ENCODE measurements around the gene GRID2.

The GRID2 gene

GRCh38 chr4:93513851-93514250 lies 1210.1 kb downstream of the GRID2 start:
- DNase-seq (ENCODE audit: low read depth) = no peak

GRCh38 chr4:93515208-93515607 lies 1211.4 kb downstream of the GRID2 start:
- no peak for DNase-seq (ENCODE audit: low read depth)

DNA sequence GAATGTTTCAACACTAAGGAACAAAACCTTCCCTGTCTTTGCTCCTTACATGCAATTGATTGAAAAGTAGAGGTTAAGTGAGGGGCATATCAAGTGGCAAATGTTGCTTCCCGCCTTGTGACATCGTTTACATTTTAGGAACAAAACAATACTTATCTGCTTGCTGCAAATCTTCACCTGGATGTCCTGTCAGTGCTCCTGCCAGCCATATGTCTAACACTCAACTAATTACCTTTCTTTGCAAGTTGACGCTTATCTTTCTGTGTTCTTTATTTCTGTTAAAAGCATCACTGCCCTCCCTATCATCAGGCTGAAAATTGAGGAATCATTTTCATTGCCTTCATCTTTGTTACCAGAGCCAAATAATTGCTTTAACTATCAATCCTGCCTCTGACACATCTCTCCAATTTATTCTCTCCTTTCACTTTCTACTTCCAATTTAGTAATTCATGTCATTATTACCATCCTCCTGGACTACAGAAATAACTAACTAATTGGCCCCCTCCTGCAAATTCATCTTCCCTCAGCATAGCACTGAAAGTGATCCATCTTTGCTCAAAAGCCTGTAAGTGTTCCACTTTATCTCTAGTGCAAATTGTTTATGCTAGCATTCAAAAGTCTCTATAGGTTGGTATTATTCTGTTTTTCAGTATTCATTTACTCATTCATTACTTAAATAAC lies 1226.1 kb downstream of the GRID2 start:
- DNase-seq (ENCODE audit: low read depth) = no peak

DNA sequence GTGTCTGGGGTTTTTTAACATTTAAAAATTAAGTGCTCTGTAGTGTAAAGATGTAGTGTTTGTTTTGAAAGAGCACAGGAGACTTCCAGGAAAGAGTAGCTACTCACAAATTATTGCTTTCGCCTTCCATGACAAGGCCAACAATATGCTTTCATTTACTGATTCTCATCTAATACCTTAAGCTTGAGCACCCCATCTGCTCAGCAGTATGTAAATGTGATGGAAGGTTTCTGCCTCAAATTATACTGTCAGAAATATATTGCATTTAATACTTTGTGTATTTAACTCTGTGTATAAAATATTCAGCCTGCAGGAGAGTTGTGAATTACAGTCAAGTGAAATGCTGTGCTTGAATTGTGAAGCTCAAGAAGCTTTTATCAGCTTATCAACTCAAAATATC lies 1228.5 kb downstream of the GRID2 start:
- no peak for DNase-seq (ENCODE audit: low read depth)

DNA sequence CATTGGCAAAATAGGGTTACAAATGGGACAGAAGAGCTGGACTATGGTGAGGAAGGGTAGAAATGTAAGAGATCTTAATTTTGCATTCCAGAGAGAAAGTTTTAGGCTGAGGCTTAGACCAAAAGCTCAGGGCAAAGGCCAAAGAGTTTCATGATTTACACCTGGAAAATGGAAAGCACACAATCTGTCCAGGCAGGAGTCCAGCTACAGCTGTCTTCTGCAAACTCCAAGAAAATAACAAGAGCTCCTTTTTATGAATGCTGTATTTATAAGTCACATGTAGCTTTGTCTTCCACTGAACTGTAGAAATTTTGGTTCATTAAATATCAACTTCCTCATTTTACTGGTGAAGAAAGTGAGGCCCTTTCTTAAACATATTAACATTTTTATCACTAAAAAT lies 1236.8 kb downstream of the GRID2 start:
- no peak for DNase-seq (ENCODE audit: low read depth)

DNA sequence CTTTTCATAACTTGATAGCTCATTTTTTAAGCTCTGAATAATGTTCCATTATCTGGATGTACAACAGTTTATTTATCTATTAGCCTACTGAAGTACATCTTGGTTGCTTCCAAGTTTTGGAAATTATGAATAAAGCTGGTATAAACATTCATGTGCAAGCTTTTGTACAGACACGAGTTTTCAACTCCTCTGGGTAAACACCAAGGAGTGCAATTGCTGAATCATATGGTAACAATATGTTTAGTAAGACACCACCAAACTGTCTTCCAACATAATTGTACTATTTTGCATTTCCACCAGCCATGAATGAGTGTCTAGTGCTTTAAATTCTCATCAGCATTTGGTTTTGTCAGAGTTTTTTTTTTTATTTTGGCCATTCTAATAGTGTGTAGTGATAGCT lies 1258.1 kb downstream of the GRID2 start:
- no peak for DNase-seq (ENCODE audit: low read depth)

DNA sequence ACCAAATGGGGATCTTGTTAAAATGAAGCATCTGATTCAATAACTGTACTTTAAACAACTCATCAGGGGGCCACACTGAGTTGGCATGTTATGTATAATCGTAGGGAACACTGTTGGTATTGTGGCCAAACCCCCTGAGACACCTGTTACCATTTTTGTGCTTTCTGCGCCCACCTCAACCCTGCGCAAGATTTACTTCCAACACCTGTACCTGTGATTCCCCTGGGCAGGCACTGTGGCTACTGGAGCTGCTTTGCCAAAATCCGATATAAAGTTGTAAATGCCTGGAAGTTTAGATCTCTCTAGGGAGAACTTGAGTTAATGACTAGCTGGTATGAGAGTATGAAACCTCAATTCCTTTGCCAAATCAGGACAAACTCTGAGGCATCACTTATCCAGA lies 1265.0 kb downstream of the GRID2 start:
- DNase-seq (ENCODE audit: low read depth) = no peak

DNA sequence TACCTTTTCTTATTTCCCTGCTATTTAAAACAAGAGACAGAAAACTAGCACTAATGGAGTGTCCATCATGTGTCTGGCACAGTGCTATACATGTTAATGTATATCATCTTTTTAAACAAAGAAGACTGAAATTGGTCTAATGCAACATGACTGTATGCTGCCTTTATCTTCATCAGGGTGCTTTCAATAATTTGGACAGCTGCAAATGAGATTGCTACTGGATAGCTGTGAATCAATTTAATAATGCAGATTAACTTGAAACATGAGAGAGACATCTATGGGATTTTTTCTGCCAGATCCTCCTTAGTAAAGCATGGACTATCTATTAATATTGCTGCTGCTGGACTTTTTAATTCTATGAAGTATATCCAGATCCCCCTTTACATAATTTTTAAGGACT lies 1269.5 kb downstream of the GRID2 start:
- DNase-seq (ENCODE audit: low read depth) = no peak

GRCh38 chr4:93578942-93579341 lies 1275.2 kb downstream of the GRID2 start:
- no peak for DNase-seq (ENCODE audit: low read depth)

- no peak for DNase-seq (ENCODE audit: low read depth)
These were observed 1301.4 kb downstream of the GRID2 start for GRCh38 chr4:93605163-93605562.

DNA sequence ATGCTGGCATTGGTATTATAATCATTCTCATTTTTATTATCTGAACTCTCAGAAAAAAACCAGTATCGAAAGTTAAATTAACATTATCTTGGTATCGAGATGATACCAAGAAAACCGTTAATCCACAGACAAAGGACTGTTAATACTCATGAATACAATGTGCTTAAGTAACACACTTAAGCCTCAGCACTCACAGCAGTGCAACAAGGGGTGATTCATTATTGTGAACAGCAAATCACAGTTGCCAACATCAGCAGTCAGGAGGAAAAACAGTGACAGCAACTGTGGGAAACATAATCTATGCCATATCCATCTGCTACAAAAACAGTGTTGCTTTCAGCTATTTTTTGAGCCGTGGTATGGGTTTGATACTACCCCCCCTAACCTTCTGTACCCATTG lies 1313.8 kb downstream of the GRID2 start:
- DNase-seq (ENCODE audit: low read depth) = no peak

GRCh38 chr4:93633721-93634120 lies 1330.0 kb downstream of the GRID2 start:
- DNase-seq (ENCODE audit: low read depth) = no peak

GRCh38 chr4:93635943-93636342 lies 1332.2 kb downstream of the GRID2 start:
- DNase-seq (ENCODE audit: low read depth) = no peak

DNA sequence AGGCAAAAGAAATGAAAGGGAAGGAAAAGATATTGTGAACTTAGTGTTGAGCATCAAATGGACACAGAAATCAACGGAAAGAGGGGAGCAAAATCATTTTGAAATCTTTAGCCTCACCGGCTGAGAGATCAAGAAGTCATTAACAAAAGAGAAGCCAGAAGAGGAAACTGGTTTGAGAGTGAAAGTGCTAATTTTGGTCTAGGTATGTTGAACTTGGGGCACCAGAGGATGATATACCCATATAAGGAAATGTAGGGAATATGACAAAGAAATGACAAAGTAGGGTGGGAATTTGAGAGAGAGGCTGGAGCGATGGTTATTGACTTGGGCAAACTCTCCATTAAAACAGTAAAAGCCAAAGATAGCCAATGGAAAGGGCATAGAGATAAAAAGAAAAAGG lies 1341.4 kb downstream of the GRID2 start:
- no peak for DNase-seq (ENCODE audit: low read depth)

DNA sequence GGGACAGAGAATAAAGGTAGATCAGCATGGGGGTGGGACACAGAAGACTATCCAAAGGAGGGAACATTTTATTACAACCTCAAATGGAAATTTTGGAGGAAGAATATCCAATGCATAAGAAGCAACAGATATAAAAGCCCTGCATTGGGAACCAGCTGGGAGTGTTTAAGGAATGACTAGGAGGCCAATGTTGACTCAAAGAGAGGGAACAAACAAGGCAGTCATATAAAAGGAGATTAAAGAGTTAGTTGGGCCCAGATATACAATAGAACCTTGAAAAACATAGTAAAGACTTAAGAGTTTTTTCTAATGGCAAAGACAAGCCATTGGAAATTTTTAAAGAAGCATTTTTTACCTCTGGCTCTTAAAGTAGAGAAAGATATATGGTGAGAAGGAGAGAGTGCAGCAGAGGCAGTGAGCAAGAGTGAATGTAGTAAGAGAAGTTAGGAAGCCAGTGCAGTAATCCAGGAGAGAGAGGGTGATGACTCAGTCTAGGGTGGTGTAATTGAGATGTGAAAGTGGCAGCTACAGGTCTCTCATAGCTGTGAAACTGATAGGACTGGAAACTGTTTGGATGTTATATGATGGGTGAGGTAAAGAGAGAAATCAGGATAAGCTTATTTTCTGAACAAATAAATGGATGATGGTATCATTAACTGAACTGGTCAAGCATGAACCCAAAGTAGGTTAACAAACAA lies 1342.6 kb downstream of the GRID2 start:
- peak; percentile 16 for DNase-seq (ENCODE audit: low read depth)

DNA sequence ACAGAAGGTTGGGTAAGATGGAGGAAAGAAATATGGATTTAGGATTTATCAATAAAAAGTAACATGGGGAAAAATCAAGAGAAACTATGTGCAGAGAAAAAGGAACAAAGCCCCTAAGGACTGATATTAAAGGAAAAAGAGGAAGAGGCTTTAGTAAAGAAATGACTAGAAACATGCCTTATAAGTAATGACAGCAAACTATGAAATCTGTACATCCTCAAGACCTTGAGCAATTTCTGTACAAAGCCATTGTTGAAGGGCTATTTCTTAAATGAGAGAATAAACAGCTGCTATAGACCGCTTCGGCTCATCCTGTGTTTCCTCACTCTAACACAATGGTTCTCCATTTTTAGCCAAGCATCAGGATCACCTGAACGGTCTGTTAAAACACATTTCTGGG lies 1344.5 kb downstream of the GRID2 start:
- no peak for DNase-seq (ENCODE audit: low read depth)

GRCh38 chr4:93649828-93650227 lies 1346.1 kb downstream of the GRID2 start:
- no peak for DNase-seq (ENCODE audit: low read depth)

DNA sequence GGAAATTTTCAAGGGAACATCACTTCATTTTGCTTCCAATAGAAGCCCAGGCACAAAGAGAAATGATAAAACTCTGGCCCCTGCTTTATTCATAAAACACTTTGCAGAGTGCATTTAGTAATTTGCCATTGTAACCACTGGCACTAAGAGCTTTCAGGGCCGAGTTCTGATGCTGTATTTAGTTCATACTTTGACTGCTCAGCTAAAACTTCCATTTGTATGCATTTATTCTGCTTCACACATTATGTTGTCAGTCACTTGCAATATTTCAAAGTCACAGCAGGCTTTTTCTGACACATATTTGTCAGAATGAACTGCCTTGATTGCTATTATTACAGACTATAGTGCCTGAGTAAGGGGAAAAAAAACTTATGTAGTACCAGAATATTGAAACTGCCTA lies 1350.4 kb downstream of the GRID2 start:
- no peak for DNase-seq (ENCODE audit: low read depth)

- no peak for DNase-seq (ENCODE audit: low read depth)
These were observed 1353.8 kb downstream of the GRID2 start for GRCh38 chr4:93657527-93657926.

GRCh38 chr4:93658443-93658842 lies 1354.7 kb downstream of the GRID2 start:
- DNase-seq (ENCODE audit: low read depth) = no peak

GRCh38 chr4:93659629-93660028 lies 1355.9 kb downstream of the GRID2 start:
- peak; percentile 1 for DNase-seq (ENCODE audit: low read depth)

DNA sequence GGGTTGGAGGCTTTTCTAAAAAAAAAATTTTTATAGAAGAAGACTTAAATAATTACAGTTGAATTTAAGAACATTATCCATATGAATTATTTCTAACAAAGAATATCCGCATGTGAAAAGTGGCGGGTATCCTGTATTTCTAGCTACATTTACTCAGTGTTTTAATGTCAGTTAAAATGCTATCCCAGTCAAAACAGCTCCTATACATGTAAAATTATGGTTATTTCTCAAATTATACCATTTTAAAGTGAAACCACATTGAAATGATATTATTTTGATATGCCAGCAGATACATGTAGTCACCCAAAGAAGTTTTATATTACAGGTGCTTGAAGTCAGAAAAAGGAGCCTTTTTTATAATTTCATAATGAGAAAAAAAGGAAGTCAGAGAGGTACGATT lies 1356.3 kb downstream of the GRID2 start:
- no peak for DNase-seq (ENCODE audit: low read depth)

GRCh38 chr4:93670434-93670833 lies 1366.7 kb downstream of the GRID2 start:
- DNase-seq (ENCODE audit: low read depth) = no peak

DNA sequence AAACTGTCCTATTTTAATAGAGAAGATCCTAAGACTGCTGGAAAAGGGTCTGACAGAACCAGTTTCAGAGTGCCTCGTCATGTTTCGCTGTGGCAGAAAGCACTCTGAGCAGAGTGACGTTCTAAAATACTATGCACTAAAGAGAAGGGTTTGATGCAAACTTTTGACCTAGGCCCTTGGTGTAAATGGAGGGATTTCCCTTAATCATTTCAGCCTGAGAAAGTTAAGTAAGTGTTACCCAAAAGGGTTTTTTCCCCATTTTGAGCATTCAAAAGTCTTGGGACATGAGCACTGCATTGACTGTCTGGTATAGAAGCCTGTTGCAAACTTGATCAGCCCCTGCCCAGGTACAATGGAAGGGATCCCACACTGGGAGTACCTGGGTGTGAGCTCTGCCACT lies 1367.3 kb downstream of the GRID2 start:
- no peak for DNase-seq (ENCODE audit: low read depth)
